ENCODE data around the gene LENG8.

Gene LENG8

GRCh38 chr19:54459282-54460229 lies 10.6 kb downstream of the LENG8 start:
- no peak overlapping the region for H3K27ac ChIP-seq (replicated peaks)
- DNase-seq (ENCODE audit: low read depth in 1 of 2, low spot score in 1 of 2) = no peak

GRCh38 chr19:54460230-54461005 lies 11.4 kb downstream of the LENG8 start:
- no peak for DNase-seq (ENCODE audit: low read depth in 1 of 2, low spot score in 1 of 2)
- no peak overlapping the region for H3K4me3 ChIP-seq (replicated peaks; ENCODE audit: insufficient read depth, low read length)

More at GRCh38 chr19:54459282-54460229, 10.6 kb downstream of the LENG8 start:
- Histone ChIP-seq H3K4me3 (replicated peaks; ENCODE audit: insufficient read depth, low read length) (no peak overlapping the region), H3K27me3 (ENCODE audit: insufficient read depth, poor library complexity, severe bottlenecking) (no peaks in the 10 kb centered on the region)
- TF ChIP-seq GABPA (IDR thresholded peaks at IDR 0.05; ENCODE audit: low read depth) = no peak
- no peak for TF ChIP-seq REST (IDR thresholded peaks at IDR 0.05; ENCODE audit: insufficient replicate concordance, low read depth)
- TF ChIP-seq POLR2AphosphoS5 (IDR thresholded peaks at IDR 0.05; ENCODE audit: low read depth) = no peak; the same call in 1 of the 2 replicates
- no peak for TF ChIP-seq CTCF (IDR thresholded peaks at IDR 0.05; ENCODE audit: insufficient read depth, low read length)
- TF ChIP-seq SPI1 (IDR thresholded peaks at IDR 0.05; ENCODE audit: borderline replicate concordance, low read depth) = no peak

More at GRCh38 chr19:54460230-54461005, 11.4 kb downstream of the LENG8 start:
- Histone ChIP-seq H3K27me3 (ENCODE audit: insufficient read depth, poor library complexity, severe bottlenecking) (no peaks in the 10 kb centered on the region), H3K27ac (replicated peaks) (no peak overlapping the region)
- no peak for TF ChIP-seq POLR2AphosphoS5 (IDR thresholded peaks at IDR 0.05; ENCODE audit: low read depth)
- TF ChIP-seq CTCF (IDR thresholded peaks at IDR 0.05; ENCODE audit: insufficient read depth, low read length) = no peak
- no peak for TF ChIP-seq GABPA (IDR thresholded peaks at IDR 0.05; ENCODE audit: low read depth)
- no peak for TF ChIP-seq SPI1 (IDR thresholded peaks at IDR 0.05; ENCODE audit: borderline replicate concordance, low read depth)
- no peak for TF ChIP-seq REST (IDR thresholded peaks at IDR 0.05; ENCODE audit: insufficient replicate concordance, low read depth)

All from HL-60 (cell line).